Endodermal cell (in vitro differentiated cells): ENCODE data around the gene MX1. TPM values are rescaled to one million over a fixed set of nuclear protein-coding genes. Genes with fewer than 3 reads are reported as not detected.

Source experiments
- DNase-seq: peaks from one replicate; pipeline ENCODE4 v3.0.0-alpha.2; 2017
- H3K27ac ChIP-seq: 2 replicates; pipeline ENCODE4 v1.5.1; 2013; ENCODE audit warnings: mild to moderate bottlenecking, low read depth, low read length, moderate library complexity
- H3K27me3 ChIP-seq: 2 replicates; pipeline ENCODE4 v1.6.1; 2013; ENCODE audit warnings: mild to moderate bottlenecking, low read length, moderate library complexity; ENCODE audit not compliant: insufficient read depth, control insufficient read depth, poor library complexity, severe bottlenecking
- H3K36me3 ChIP-seq: 2 replicates; pipeline ENCODE4 v1.7.0; 2013; ENCODE audit warnings: mild to moderate bottlenecking, low read length, moderate library complexity; ENCODE audit not compliant: control insufficient read depth, insufficient read depth
- H3K4me1 ChIP-seq: one replicate; pipeline ENCODE4 v1.7.0; 2013; ENCODE audit warnings: low read length; ENCODE audit not compliant: control insufficient read depth, insufficient read depth
- H3K4me3 ChIP-seq: 2 replicates; pipeline ENCODE4 v1.5.1; 2013; ENCODE audit warnings: mild to moderate bottlenecking, low read length, moderate library complexity
- H3K9ac ChIP-seq: 2 replicates; pipeline ENCODE4 v1.6.1; 2013; ENCODE audit warnings: mild to moderate bottlenecking, low read length, moderate library complexity; ENCODE audit not compliant: poor library complexity, severe bottlenecking; ENCODE audit errors: extremely low read depth
- H3K9me3 ChIP-seq: 2 replicates; pipeline ENCODE4 v1.6.1; 2013; ENCODE audit warnings: mild to moderate bottlenecking, low read length, moderate library complexity; ENCODE audit not compliant: control insufficient read depth
- H3K27ac Mint-ChIP-seq: 2 replicates; pipeline ENCODE4 v1.8.0; 2020; ENCODE audit warnings: mixed read lengths
- H3K27me3 Mint-ChIP-seq: 2 replicates; pipeline ENCODE4 v1.8.0; 2021; ENCODE audit warnings: mild to moderate bottlenecking, mixed read lengths; ENCODE audit not compliant: insufficient read depth
- H3K36me3 Mint-ChIP-seq: 2 replicates; pipeline ENCODE4 v1.8.0; 2020; ENCODE audit warnings: low read depth, mixed read lengths
- H3K4me1 Mint-ChIP-seq: 2 replicates; pipeline ENCODE4 v1.8.0; 2020; ENCODE audit warnings: mixed read lengths
- H3K4me3 Mint-ChIP-seq: 2 replicates; pipeline ENCODE4 v1.8.0; 2020; ENCODE audit warnings: mild to moderate bottlenecking, moderate library complexity, mixed read lengths
- H3K9me3 Mint-ChIP-seq: 2 replicates; pipeline ENCODE4 v1.8.0; 2020; ENCODE audit warnings: mild to moderate bottlenecking, mixed read lengths
- WGBS, 2 experiments: methylation state at CpG; one replicate each; pipeline versions ENCODE4 v1.1.5 to v1.1.7; 2013; ENCODE audit warnings: missing lambda C conversion rate in 2 of 2, mixed read lengths in 1 of 2; ENCODE audit not compliant: insufficient coverage in 1 of 2, insufficient read length in 1 of 2; 5-methylcytosine and 5-hydroxymethylcytosine counted together
- long read RNA-seq, 4 experiments: library from polyadenylated mRNA in 2 of 4; library from RNA in 1 of 4; library from capped mRNA in 1 of 4; stranded (forward) in 3 of 4; unstranded in 1 of 4; transcript quantifications; one replicate each; pipeline ENCODE4 v2.0.0, GENCODE V29; 2020 to 2021; ENCODE audit warnings: inconsistent platforms in 1 of 4
- polyA plus RNA-seq, 2 experiments: library from polyadenylated mRNA; stranded (reverse); fragments of 50-300 nt; gene quantifications; one replicate each; pipeline ENCODE4 v1.2.3, GENCODE V29; 2013
- total RNA-seq, 2 donors: library from RNA; stranded (reverse); fragmentation: NEBNext Ultra II Directional in 1 of 2; extraction: Animal tissue kit (Norgen Biotek cat#: 25700) in 1 of 2; gene quantifications; 2 replicates in 1 of 2; 3 replicates in 1 of 2; pipeline ENCODE4 v1.2.1, GENCODE V29; 2021
- TF ChIP-seq, protein P1 (sequence below): fragments of 200-600 bp; sonication (generic); conservative IDR thresholded peaks from 2 replicates; pipeline ENCODE4 v1.5.0; 2021; ENCODE audit warnings: antibody characterized with exemption, mild to moderate bottlenecking

MX1 gene, protein sequence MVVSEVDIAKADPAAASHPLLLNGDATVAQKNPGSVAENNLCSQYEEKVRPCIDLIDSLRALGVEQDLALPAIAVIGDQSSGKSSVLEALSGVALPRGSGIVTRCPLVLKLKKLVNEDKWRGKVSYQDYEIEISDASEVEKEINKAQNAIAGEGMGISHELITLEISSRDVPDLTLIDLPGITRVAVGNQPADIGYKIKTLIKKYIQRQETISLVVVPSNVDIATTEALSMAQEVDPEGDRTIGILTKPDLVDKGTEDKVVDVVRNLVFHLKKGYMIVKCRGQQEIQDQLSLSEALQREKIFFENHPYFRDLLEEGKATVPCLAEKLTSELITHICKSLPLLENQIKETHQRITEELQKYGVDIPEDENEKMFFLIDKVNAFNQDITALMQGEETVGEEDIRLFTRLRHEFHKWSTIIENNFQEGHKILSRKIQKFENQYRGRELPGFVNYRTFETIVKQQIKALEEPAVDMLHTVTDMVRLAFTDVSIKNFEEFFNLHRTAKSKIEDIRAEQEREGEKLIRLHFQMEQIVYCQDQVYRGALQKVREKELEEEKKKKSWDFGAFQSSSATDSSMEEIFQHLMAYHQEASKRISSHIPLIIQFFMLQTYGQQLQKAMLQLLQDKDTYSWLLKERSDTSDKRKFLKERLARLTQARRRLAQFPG
- under 1 TPM; 0.42 to 0.84 TPM for total RNA-seq
- polyA plus RNA-seq (2013, experiment 1 of 2): 1.1 TPM
- 0.79 TPM for polyA plus RNA-seq (2013, experiment 2 of 2)
- long read RNA-seq, experiment 1, partial matches to known transcripts: 1 of 1 reads
- long read RNA-seq, experiment 1, other reads (novel, unspliced or antisense): 0 of 1 reads
- long read RNA-seq, experiment 2: 0 reads
- long read RNA-seq, experiment 3, partial matches to known transcripts: 1 of 6 reads
- long read RNA-seq, experiment 3, other reads (novel, unspliced or antisense): 4 of 6 reads
- long read RNA-seq, experiment 4: 0 reads

DNA sequence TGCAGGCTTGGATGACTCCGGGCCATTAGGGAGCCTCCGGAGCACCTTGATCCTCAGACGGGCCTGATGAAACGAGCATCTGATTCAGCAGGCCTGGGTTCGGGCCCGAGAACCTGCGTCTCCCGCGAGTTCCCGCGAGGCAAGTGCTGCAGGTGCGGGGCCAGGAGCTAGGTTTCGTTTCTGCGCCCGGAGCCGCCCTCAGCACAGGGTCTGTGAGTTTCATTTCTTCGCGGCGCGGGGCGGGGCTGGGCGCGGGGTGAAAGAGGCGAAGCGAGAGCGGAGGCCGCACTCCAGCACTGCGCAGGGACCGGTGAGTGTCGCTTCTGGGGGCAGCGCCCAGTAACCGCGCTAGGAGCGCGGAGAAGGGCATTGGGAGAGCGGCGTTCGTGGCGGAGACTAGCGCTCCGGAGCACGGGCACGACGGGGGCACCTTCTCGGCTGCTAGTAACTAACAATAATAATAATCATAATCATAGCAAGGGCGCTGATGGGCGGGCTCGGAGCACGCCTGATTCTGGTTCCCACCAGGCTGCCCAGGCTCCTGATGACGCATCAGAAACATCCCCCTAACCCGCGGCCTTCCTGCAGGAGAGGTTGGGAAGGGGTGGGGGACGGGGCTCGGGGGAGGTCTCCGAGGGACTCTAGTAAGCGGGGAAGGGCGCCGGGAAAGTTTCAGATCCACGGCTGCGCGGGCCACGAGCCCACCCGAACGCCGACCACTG, at the start of gene MX1:
MX1 (plus strand) TSS at position 286 of the 722 bp plus-strand sequence. CDS start 5,832 bp downstream, outside the sequence.
- peaks cover 75% of the 10 kb centered on the region for H3K27me3 ChIP-seq
- no peak within 1 kb of the TSS for H3K27ac Mint-ChIP-seq
- peaks cover 67% of the 10 kb centered on the region for H3K27me3 Mint-ChIP-seq
- no peaks in the 10 kb centered on the region for H3K9me3 Mint-ChIP-seq
- no peaks in the 10 kb centered on the region for H3K4me1 Mint-ChIP-seq
- DNase-seq: peak; percentile 75
- H3K4me3 Mint-ChIP-seq: peak within 1 kb of the TSS; percentile 62
- TF ChIP-seq, protein P1, sequence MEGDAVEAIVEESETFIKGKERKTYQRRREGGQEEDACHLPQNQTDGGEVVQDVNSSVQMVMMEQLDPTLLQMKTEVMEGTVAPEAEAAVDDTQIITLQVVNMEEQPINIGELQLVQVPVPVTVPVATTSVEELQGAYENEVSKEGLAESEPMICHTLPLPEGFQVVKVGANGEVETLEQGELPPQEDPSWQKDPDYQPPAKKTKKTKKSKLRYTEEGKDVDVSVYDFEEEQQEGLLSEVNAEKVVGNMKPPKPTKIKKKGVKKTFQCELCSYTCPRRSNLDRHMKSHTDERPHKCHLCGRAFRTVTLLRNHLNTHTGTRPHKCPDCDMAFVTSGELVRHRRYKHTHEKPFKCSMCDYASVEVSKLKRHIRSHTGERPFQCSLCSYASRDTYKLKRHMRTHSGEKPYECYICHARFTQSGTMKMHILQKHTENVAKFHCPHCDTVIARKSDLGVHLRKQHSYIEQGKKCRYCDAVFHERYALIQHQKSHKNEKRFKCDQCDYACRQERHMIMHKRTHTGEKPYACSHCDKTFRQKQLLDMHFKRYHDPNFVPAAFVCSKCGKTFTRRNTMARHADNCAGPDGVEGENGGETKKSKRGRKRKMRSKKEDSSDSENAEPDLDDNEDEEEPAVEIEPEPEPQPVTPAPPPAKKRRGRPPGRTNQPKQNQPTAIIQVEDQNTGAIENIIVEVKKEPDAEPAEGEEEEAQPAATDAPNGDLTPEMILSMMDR: no peak
- H3K9me3 ChIP-seq: no peaks in the 10 kb centered on the region
- peak within 1 kb of the TSS; percentile 75 for H3K4me3 ChIP-seq
- no peaks in the 10 kb centered on the region for H3K36me3 ChIP-seq
- no peak within 1 kb of the TSS for H3K27ac ChIP-seq
- H3K4me1 ChIP-seq: no peaks in the 10 kb centered on the region
- H3K36me3 Mint-ChIP-seq: no peaks in the 10 kb centered on the region
- no peak within 1 kb of the TSS for H3K9ac ChIP-seq
- 6 to 16% methylated on average over 22 to 64 of the region's 65 CpGs for WGBS, 2 experiments

DNA sequence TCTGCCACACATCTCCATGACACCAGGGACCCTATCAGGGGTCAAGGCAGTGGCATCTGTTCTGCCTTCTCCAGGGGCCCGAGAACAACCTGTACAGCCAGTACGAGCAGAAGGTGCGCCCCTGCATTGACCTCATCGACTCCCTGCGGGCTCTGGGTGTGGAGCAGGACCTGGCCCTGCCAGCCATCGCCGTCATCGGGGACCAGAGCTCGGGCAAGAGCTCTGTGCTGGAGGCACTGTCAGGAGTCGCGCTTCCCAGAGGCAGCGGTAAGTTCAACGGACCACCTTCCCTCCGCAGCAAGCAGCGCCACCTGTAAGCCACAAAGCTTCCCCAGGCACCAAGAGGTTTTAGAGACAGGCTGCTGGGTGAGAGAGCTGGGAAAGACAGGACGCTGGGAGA, 48.3 kb upstream of the MX1 start:
- TF ChIP-seq, protein P1: no peak
- Histone ChIP-seq H3K36me3 (no peaks in the 10 kb centered on the region), H3K9me3 (no peaks in the 10 kb centered on the region), H3K4me3 (no peak overlapping the region), H3K9ac (no peak overlapping the region), H3K27me3 (no peaks in the 10 kb centered on the region), H3K4me1 (peaks cover 7% of the 10 kb centered on the region), H3K27ac (no peak overlapping the region)
- H3K27ac Mint-ChIP-seq: no peak overlapping the region
- H3K4me1 Mint-ChIP-seq: peaks cover 2% of the 10 kb centered on the region
- peaks cover 6% of the 10 kb centered on the region for H3K27me3 Mint-ChIP-seq
- peaks cover 5% of the 10 kb centered on the region for H3K9me3 Mint-ChIP-seq
- no peaks in the 10 kb centered on the region for H3K36me3 Mint-ChIP-seq
- no peak overlapping the region for H3K4me3 Mint-ChIP-seq
- WGBS, 2 experiments: 82 to 83% methylated on average over 12 to 16 of the region's 16 CpGs
- peak; percentile 73 for DNase-seq

DNA sequence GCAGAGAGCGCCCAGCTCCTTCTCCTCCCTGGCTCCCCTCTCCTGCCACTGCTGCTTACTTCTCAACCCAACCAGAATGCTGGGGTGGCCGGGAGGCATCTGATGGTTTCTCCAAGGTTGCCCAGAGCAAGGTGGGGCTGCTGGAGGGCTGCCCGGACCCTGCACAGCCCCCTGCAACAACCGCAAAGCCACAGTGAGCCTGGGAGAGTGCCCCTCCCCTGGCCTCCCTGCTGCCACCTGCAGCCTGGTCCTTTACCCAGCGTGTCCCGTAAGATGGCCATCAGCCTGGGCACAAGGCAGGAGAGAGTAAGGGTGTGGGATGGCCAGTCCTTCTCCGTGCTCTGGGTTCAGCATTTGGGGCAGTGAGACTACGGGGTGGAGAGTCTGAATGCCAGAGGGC, 47.2 kb upstream of the MX1 start:
- H3K27me3 Mint-ChIP-seq: peaks cover 4% of the 10 kb centered on the region
- peak; percentile 49 for DNase-seq
- TF ChIP-seq, protein P1: peak; percentile 48
- peaks cover 6% of the 10 kb centered on the region for H3K9me3 Mint-ChIP-seq
- 81% methylated on average over 8 of the region's 8 CpGs; no CpG with 5 or more reads in 1 of the 2 experiments for WGBS, 2 experiments
- H3K9ac ChIP-seq: no peak overlapping the region
- H3K27me3 ChIP-seq: no peaks in the 10 kb centered on the region
- no peak overlapping the region for H3K27ac ChIP-seq
- H3K4me3 Mint-ChIP-seq: no peak overlapping the region
- no peaks in the 10 kb centered on the region for H3K36me3 Mint-ChIP-seq
- no peaks in the 10 kb centered on the region for H3K9me3 ChIP-seq
- peaks cover 7% of the 10 kb centered on the region for H3K4me1 ChIP-seq
- peaks cover 2% of the 10 kb centered on the region for H3K4me1 Mint-ChIP-seq
- no peak overlapping the region for H3K27ac Mint-ChIP-seq
- H3K4me3 ChIP-seq: no peak overlapping the region
- H3K36me3 ChIP-seq: no peaks in the 10 kb centered on the region
